Measurements from ENCODE around the gene RSPO1.

DNA sequence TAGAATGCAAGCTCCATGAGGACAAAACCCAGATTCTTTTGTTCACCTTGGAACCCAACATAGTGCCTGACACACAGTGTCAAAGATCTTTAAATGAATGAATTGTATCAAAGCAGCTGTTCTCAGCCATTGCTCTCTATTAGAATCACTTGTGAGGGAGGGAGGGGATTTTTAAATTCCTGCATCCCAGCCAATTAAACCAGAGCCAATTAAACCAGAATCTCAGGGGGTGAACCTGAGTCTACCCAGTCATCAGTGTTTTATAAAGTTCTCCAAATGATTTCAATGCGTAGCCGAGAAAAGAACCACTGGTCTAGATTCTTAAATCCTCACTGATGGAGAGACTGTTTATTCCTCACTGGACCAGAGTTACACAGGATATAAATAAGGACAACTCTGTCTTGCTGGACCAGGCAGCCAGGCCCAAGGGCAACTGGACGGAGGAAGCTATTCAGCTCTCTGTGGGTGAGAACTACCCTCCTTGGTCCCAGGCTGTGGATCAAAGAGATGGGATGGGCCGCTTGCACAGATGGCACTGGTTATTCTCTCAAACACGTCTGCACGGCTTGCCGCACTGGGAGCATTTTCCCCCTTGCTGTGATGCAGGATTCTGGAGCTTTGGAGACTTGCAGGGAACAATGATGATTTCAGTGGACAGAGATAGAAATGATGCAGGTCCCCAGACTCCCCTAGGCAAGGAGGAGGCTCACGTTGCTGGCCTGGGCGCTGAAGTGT is 37.6 kb upstream of the RSPO1 start:
- TF ChIP-seq CTCF (IDR thresholded peaks at IDR 0.05; ENCODE audit: low read depth, low read length, missing input control), result no peak
- no peak for TF ChIP-seq EGR1 (IDR thresholded peaks at IDR 0.05; ENCODE audit: low read depth in 2 of 2)
- TF ChIP-seq REST (IDR thresholded peaks at IDR 0.05), result no peak
- TF ChIP-seq, protein P1, sequence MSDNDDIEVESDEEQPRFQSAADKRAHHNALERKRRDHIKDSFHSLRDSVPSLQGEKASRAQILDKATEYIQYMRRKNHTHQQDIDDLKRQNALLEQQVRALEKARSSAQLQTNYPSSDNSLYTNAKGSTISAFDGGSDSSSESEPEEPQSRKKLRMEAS (IDR thresholded peaks at IDR 0.05), result no peak
- TF ChIP-seq GABPA (IDR thresholded peaks at IDR 0.05 in 1 of 2, conservative IDR thresholded peaks at IDR 0.05 in 1 of 2), result no peak
- no peak for TF ChIP-seq JUND (IDR thresholded peaks at IDR 0.05)
- no peak for TF ChIP-seq YY1 (IDR thresholded peaks at IDR 0.05)
- TF ChIP-seq SP1 (IDR thresholded peaks at IDR 0.05), result no peak
- TF ChIP-seq ZBTB33 (IDR thresholded peaks at IDR 0.05), result no peak
- TF ChIP-seq, protein P2, sequence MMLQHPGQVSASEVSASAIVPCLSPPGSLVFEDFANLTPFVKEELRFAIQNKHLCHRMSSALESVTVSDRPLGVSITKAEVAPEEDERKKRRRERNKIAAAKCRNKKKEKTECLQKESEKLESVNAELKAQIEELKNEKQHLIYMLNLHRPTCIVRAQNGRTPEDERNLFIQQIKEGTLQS (IDR thresholded peaks at IDR 0.05), result no peak

Data from liver (tissue), 3 donors.